HFFc6 (cell line): ENCODE data around the gene AKAP1. TPM values are rescaled to one million over a fixed set of nuclear protein-coding genes. Genes with fewer than 3 reads are reported as not detected.

Experiments
- DNase-seq: peaks from one replicate; pipeline ENCODE4 v3.0.0-alpha.2; 2018
- H3K27ac Mint-ChIP-seq: 2 replicates; pipeline ENCODE4 v1.8.0; 2020; ENCODE audit warnings: mild to moderate bottlenecking, mixed read lengths
- H3K27me3 Mint-ChIP-seq: 2 replicates; pipeline ENCODE4 v1.8.0; 2021; ENCODE audit warnings: mild to moderate bottlenecking, moderate library complexity, mixed read lengths; ENCODE audit not compliant: insufficient read depth
- H3K36me3 Mint-ChIP-seq: 2 replicates; pipeline ENCODE4 v1.8.0; 2021; ENCODE audit warnings: low read depth, mixed read lengths
- H3K4me1 Mint-ChIP-seq: 2 replicates; pipeline ENCODE4 v1.8.0; 2020; ENCODE audit warnings: low read depth, mixed read lengths
- H3K4me3 Mint-ChIP-seq: 2 replicates; pipeline ENCODE4 v1.8.0; 2020; ENCODE audit warnings: mild to moderate bottlenecking, moderate library complexity, mixed read lengths
- H3K9me3 Mint-ChIP-seq: 2 replicates; pipeline ENCODE4 v1.8.0; 2020; ENCODE audit warnings: mild to moderate bottlenecking, mixed read lengths
- total RNA-seq, 6 experiments: library from RNA; stranded (reverse); fragmentation: NEBNext Ultra II Directional; extraction: Animal tissue kit (Norgen Biotek cat#: 25700); gene quantifications; 2 replicates in 1 of 6; 3 replicates in 5 of 6; pipeline ENCODE4 v1.2.3, GENCODE V29; 2021
- TF ChIP-seq, protein P1 (sequence below): fragments of 200-600 bp; sonication (generic); IDR thresholded peaks from 2 replicates; pipeline ENCODE4 v1.5.0; 2021; ENCODE audit warnings: antibody characterized with exemption, mild to moderate bottlenecking

The AKAP1 gene
- total RNA-seq, 6 experiments from 2014 or later, result 9.7 to 12.6 (median 10.7) TPM

GRCh38 chr17:57121308-57122042 lies 36.4 kb downstream of the AKAP1 start:
- H3K27me3 Mint-ChIP-seq, result no peaks in the 10 kb centered on the region; the same call in 1 of the 2 replicates
- peaks cover 11% of the 10 kb centered on the region; the same call in 1 of the 2 replicates for H3K36me3 Mint-ChIP-seq
- peak; percentile 47 for DNase-seq
- TF ChIP-seq, protein P1, sequence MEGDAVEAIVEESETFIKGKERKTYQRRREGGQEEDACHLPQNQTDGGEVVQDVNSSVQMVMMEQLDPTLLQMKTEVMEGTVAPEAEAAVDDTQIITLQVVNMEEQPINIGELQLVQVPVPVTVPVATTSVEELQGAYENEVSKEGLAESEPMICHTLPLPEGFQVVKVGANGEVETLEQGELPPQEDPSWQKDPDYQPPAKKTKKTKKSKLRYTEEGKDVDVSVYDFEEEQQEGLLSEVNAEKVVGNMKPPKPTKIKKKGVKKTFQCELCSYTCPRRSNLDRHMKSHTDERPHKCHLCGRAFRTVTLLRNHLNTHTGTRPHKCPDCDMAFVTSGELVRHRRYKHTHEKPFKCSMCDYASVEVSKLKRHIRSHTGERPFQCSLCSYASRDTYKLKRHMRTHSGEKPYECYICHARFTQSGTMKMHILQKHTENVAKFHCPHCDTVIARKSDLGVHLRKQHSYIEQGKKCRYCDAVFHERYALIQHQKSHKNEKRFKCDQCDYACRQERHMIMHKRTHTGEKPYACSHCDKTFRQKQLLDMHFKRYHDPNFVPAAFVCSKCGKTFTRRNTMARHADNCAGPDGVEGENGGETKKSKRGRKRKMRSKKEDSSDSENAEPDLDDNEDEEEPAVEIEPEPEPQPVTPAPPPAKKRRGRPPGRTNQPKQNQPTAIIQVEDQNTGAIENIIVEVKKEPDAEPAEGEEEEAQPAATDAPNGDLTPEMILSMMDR, result peak; percentile 71
- no peak overlapping the region for H3K4me3 Mint-ChIP-seq
- no peaks in the 10 kb centered on the region for H3K9me3 Mint-ChIP-seq
- H3K27ac Mint-ChIP-seq, result no peak overlapping the region
- no peaks in the 10 kb centered on the region for H3K4me1 Mint-ChIP-seq

DNA sequence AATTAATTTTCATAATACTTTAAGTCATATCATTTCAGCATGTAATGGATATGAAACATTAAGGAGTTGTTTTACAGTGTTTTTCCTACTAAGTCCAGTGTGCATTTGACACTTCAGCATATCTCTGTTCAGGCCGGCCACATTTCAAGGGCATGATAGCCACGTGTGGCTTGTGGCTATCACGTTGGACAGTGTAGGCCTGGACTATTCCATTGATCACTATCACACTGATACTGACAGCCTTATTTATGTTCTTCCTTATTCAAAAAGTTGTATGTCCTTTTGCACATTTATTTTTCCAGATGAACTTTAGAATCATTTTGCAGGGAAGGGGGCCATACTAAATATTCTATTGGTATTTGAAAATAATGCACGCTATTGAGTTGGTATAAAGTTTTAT lies 39.0 kb downstream of the AKAP1 start:
- H3K4me3 Mint-ChIP-seq, result no peak overlapping the region
- no peak overlapping the region for H3K27ac Mint-ChIP-seq
- no peaks in the 10 kb centered on the region for H3K4me1 Mint-ChIP-seq
- no peaks in the 10 kb centered on the region for H3K9me3 Mint-ChIP-seq
- no peaks in the 10 kb centered on the region; the same call in 1 of the 2 replicates for H3K27me3 Mint-ChIP-seq
- TF ChIP-seq, protein P1, result no peak
- H3K36me3 Mint-ChIP-seq, result 0 out of 2 replicates have a peak, but pooled peaks cover under 1% of the 10 kb centered on the region
- DNase-seq, result no peak

DNA sequence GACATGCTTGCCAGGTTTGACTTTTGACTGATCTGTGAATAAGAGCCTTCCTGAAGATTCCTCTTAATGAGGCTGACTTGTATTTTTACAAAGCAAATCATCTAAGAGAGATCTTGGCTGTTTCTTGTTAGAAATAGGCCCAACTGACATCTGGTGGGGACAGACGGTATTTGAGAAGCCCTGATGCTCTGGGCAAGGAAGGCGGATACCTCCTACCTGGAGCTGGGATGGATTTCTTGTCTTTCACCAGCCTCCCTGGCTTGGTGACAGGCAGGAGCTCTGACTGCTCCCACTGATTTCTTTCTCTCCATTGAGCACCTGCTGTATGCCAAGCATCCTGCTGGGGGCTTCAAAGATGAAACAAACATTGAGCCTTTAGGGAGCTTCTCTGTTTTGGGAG lies 40.4 kb downstream of the AKAP1 start:
- H3K27me3 Mint-ChIP-seq, result peaks cover 3% of the 10 kb centered on the region; the same call in 1 of the 2 replicates
- TF ChIP-seq, protein P1, result 0 out of 2 replicates have a peak, but pooled peaks have one; percentile 10
- H3K4me3 Mint-ChIP-seq, result no peak overlapping the region
- DNase-seq, result no peak
- H3K27ac Mint-ChIP-seq, result no peak overlapping the region
- no peaks in the 10 kb centered on the region for H3K9me3 Mint-ChIP-seq
- no peaks in the 10 kb centered on the region for H3K36me3 Mint-ChIP-seq
- H3K4me1 Mint-ChIP-seq, result no peaks in the 10 kb centered on the region

GRCh38 chr17:57125866-57126265 lies 40.8 kb downstream of the AKAP1 start:
- Mint-ChIP-seq H3K9me3 (no peaks in the 10 kb centered on the region), H3K36me3 (no peaks in the 10 kb centered on the region), H3K4me1 (no peaks in the 10 kb centered on the region), H3K27ac (no peak overlapping the region), H3K4me3 (no peak overlapping the region), H3K27me3 (peaks cover 3% of the 10 kb centered on the region; the same call in 1 of the 2 replicates)
- TF ChIP-seq, protein P1, result no peak
- DNase-seq, result no peak

GRCh38 chr17:57130708-57131461 lies 45.8 kb downstream of the AKAP1 start:
- TF ChIP-seq, protein P1, result peak; percentile 95
- H3K27me3 Mint-ChIP-seq, result peaks cover 13% of the 10 kb centered on the region
- peak overlapping the region; percentile 38; the same call in 1 of the 2 replicates for H3K4me3 Mint-ChIP-seq
- peak; percentile 69 for DNase-seq
- H3K9me3 Mint-ChIP-seq, result no peaks in the 10 kb centered on the region
- H3K4me1 Mint-ChIP-seq, result peaks cover 10% of the 10 kb centered on the region; the same call in 1 of the 2 replicates
- H3K36me3 Mint-ChIP-seq, result no peaks in the 10 kb centered on the region
- no peak overlapping the region for H3K27ac Mint-ChIP-seq
